Stimulated activated CD4-positive, alpha-beta T cell treated with anti-CD3 and anti-CD28 coated beads, TNF-alpha, amount 100 ng/mL, for 24 hours (primary cell): ENCODE data around the gene LTO1.

ENCODE experiments used
- DNase-seq, 3 experiments: peaks; one replicate each; pipeline ENCODE4 v3.0.0-alpha.2; 2020; ENCODE audit warnings: low read depth in 3 of 3

LTO1 gene

GRCh38 chr11:69657911-69658625, 17.1 kb downstream of the LTO1 start:
- no peak for DNase-seq

DNA sequence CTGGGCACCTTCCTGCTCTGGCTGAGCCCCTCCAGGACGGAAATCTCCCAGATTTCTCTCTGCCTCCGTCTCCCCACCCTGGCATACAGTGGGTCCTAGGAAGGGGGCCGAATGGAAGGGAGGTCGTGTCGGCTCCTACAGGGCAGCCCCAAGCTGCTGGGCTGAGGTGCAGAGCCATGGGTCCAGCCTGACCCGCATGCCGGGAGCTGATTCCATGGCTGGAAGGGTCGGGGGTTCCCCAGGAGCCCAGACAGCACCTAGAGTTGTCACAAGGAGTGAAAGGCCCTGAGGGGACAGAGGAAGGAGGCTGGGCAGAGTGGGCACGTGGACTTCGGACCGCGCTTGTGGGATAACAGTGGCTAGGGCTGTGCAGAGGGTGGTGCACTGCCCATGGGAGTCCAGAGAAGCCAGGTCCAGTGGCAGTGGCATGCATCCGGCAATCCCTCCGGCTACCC, 17.7 kb downstream of the LTO1 start:
- no peak for DNase-seq

GRCh38 chr11:69656536-69657455, 18.4 kb downstream of the LTO1 start:
- no peak for DNase-seq

DNA sequence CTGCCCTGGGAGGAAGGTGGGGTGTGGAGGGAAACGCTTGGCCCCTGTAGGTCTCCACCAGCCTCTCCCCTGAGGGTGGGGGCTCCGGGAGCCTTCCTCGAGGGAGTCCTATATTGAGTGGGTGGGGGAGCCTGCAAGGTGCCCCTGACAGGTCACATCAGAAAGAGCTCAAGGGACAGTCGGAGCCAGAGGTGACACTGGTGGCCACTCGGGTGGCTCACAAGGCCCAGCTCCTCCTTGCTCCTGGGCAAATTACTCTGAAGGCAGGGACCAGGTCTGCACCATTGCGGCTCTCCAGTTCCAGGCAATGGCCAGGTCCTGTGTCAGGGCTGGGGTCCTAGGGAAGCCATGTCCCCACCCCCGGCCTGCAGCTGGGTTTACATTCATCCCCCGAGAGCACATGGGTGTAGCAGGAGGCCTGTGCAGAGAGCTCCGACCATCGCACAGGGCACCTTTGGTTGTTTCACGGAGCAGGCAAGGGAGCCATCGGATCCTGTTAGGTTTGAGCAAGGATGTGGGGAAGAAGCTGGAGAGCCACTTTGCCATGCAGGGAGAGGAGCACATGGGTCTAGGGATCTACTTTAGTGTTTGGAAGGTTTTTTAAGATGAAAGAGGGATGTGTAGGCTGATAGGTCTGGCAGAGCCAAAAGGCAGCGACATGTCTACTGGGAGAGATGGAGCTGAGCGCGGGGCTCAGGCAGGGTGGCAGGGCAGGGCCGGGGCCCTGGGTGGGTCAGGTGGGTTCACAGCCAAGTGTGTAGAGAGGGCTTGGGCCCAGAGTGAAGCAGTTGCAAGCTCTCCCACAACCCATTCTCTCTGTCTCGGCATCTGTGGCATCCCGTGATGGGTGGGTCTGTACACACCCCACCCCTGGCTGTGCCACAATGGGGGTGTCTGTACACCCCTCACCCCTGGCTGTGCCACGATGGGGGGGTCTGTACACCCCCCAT, 19.4 kb downstream of the LTO1 start:
- DNase-seq, result no peak

GRCh38 chr11:69654660-69655478, 20.3 kb downstream of the LTO1 start:
- no peak for DNase-seq

DNA sequence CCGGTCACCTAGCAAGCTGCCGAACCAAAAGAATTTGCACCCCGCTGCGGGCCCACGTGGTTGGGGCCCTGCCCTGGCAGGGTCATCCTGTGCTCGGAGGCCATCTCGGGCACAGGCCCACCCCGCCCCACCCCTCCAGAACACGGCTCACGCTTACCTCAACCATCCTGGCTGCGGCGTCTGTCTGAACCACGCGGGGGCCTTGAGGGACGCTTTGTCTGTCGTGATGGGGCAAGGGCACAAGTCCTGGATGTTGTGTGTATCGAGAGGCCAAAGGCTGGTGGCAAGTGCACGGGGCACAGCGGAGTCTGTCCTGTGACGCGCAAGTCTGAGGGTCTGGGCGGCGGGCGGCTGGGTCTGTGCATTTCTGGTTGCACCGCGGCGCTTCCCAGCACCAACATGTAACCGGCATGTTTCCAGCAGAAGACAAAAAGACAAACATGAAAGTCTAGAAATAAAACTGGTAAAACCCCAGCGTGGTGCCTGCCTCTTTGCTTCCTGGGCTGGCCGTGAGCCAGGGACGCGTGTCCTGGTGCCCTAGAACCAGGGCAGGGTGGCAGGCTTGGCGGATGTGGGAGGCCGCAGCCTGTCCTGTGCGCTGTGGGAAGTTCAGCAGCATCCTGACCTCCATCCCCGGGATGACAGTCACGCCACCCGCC, 21.0 kb downstream of the LTO1 start:
- DNase-seq, result no peak

DNA sequence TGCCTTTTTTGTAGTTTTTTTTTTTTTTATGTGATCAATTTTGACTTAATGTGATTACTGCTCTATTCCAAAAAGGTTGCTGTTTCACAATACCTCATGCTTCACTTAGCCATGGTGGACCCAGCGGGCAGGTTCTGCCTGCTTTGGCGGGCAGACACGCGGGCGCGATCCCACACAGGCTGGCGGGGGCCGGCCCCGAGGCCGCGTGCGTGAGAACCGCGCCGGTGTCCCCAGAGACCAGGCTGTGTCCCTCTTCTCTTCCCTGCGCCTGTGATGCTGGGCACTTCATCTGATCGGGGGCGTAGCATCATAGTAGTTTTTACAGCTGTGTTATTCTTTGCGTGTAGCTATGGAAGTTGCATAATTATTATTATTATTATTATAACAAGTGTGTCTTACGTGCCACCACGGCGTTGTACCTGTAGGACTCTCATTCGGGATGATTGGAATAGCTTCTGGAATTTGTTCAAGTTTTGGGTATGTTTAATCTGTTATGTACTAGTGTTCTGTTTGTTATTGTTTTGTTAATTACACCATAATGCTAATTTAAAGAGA, 21.7 kb downstream of the LTO1 start:
- DNase-seq, result no peak

DNA sequence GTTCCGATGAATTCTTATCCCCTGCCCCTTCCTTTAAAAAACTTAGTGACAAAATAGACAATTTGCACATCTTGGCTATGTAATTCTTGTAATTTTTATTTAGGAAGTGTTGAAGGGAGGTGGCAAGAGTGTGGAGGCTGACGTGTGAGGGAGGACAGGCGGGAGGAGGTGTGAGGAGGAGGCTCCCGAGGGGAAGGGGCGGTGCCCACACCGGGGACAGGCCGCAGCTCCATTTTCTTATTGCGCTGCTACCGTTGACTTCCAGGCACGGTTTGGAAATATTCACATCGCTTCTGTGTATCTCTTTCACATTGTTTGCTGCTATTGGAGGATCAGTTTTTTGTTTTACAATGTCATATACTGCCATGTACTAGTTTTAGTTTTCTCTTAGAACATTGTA, 22.2 kb downstream of the LTO1 start:
- no peak for DNase-seq

DNA sequence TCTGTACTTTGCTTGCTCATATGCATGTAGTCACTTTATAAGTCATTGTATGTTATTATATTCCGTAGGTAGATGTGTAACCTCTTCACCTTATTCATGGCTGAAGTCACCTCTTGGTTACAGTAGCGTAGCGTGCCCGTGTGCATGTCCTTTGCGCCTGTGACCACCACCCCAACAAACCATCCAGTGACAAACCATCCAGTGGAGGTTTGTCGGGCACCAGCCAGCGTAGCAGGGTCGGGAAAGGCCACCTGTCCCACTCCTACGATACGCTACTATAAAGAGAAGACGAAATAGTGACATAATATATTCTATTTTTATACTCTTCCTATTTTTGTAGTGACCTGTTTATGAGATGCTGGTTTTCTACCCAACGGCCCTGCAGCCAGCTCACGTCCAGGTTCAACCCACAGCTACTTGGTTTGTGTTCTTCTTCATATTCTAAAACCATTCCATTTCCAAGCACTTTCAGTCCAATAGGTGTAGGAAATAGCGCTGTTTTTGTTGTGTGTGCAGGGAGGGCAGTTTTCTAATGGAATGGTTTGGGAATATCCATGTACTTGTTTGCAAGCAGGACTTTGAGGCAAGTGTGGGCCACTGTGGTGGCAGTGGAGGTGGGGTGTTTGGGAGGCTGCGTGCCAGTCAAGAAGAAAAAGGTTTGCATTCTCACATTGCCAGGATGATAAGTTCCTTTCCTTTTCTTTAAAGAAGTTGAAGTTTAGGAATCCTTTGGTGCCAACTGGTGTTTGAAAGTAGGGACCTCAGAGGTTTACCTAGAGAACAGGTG, 23.1 kb downstream of the LTO1 start:
- DNase-seq, result no peak

- no peak for DNase-seq
Observed at GRCh38 chr11:69650832-69651344, 24.3 kb downstream of the LTO1 start.

DNA sequence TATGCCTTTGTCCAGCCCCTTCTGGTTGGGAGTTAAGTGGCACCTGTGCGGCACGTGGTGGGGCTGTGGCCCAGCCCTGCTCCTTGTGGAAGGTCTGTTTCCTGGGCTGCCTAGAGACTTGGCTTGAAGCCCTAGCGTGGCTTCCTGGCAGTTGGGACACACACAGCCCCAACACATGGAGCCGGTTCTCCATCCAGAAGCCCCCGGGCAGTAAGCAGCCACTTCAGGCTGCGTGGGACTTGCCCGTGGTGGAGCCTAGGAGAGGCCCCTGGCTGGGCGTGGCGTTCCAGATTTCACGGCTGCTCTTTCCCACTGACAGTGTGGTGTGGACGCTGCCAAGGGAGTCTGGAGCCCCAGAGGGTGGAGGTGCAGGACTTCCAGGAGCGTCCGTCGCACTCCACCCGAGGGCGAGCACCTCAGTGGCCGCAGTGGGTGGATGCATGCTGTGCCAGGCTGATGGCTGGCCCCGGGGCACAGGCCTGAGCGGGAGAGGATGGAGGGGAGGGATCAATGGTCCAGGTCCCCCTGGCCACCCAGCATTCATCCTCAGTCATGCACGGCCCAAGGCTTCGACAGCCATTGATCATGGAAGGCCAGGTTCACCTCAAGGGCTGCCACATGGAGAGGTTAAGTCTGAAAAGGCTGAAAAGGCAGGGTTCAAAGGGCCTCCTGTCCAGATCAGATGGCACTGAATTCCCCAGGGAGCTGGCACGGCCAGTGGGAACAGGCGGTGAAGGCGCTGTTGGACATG, 24.9 kb downstream of the LTO1 start:
- no peak for DNase-seq

- no peak for DNase-seq
Observed at GRCh38 chr11:69649576-69649900, 25.6 kb downstream of the LTO1 start.

DNA sequence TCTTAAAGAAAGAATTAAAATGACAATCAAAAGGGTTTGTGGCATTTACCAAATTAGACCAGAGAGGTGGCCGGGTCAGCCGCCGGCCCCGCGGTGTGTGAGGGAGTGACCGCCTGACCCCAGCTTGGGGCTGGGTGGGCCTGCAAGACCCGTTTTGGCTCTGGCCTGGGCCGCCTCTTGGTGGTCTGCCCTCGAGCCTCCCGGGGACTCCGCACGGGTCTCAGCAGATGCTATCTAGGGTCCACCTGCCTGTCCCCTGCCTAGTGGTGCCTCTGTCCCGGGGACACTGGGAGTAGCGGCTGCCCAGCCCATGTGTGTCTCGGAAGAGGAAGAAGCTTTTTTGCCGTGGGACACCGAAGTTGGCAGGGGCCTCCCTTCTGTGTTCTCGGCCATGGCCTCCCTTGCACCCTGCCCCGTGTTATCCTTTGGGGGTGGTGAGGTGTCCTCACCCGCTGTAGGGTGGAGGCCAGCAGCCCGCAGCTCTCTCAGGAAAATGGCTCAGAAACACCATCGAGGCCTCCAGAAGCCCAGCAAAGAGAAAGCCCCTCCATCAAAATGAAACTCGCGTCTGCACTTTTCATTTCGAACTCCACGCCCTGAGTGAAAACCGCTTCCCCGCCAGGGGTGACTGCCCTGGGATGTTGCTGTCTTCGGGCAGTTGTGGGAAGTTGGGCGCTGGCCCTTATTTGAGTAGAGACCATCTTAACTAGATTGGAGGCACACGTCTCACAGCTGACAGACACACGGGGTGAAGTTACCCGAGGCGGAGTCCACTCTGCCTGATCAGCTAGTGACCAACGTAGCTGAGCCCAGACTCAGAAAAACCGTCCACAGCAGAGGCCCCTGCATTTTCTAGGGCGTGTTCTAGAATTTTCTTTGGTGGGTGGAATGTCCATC, 26.2 kb downstream of the LTO1 start:
- no peak for DNase-seq

DNA sequence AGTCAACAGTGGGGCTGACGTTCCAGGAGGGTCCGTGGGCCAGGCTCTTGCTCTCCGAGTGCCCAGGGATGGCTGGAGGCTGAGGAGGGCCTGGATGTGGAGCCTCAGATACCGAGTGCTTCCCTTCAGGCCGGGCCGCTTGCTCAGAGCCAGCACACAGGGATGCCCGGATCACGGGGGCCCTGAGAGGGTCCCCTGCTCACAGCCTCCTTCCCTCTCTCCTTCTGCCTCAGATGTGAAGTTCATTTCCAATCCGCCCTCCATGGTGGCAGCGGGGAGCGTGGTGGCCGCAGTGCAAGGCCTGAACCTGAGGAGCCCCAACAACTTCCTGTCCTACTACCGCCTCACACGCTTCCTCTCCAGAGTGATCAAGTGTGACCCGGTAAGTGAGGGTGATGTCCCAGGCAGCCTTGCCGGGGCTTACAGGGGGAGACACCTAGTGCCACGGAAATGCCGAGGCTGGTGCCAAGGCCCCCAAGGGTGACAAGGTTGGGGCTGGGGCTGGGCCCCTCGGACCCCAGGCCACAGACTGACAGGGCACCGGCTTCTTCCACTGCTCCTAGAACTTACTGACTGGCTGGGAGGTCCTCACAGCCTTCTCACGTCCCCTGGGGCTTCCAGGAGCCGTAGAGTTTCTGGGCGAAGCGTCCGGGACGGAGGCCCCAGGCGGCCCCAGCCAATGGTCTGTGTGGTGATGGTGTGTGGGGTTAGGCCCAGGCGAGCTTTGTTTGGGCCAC, 27.2 kb downstream of the LTO1 start:
- no peak for DNase-seq

- no peak for DNase-seq
Observed at GRCh38 chr11:69647390-69647748, 27.8 kb downstream of the LTO1 start.

DNA sequence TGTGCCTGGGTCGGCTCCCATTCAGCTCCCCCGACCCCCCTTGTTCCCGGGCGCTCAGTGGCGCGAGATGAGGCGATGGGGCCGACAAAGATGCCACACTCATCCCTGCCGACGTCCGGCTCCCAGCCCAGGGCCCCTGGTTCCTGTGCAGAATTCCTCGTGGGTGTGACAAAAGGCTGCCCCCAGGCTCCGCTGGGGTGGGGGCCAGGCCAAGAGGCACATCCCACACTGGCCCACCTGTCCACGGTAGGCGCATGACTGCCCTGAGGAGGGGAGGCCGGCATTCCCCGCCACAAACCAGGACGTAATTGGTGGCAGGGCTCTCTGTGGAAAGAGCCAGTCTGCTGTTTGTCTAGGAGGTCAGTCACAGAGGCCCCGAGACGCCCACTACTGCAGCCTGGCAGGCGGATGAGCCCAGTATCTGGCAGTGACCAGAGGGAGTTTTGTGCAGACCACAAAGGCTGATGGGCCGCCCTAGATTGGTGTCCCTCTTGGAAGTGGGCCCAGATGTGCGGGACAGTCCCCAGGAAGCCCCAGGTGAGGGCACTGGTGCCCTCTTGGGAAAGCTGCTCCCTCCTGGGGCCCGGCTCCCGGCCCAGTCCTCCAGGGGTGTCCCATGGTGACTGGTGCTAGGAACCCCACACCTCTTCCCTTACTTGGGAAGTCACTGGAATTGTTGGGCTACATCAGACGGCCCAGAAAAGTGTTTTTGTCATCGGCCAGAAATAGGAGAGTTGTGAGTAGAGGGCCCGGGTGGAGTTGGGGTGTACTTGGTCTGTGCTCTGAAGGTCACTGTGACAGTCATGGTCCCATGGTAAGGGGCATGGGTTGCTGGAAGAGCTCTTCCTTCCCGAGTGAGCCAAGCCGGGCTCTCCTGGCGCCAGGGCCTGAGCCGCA, 28.4 kb downstream of the LTO1 start:
- no peak for DNase-seq
